ENCODE data around the gene ACTL6B. TPM values are rescaled to one million over a fixed set of nuclear protein-coding genes. Genes with fewer than 3 reads are reported as not detected.
A peak's percentile ranks its signal among the peaks of the same experiment; 100 is the strongest.

The ACTL6B gene
- total and polyA plus RNA-seq, 9 of the 15 experiments (the other 6 are each of a cell fraction or from before 2014, with no cell fraction given): not detected

- peak in 1 of 2 experiments; percentile 91; a peak in 2 of 4 replicates for TF ChIP-seq MLLT1 (IDR thresholded peaks at IDR 0.05)
- TF ChIP-seq SMARCE1 (IDR thresholded peaks at IDR 0.05): no peak
- TF ChIP-seq IFI16 (CRISPR knock-in tag; IDR thresholded peaks at IDR 0.05): no peak
- no peak for TF ChIP-seq TCF7 (IDR thresholded peaks at IDR 0.05; ENCODE audit: borderline replicate concordance)
- TF ChIP-seq ZBTB7A (IDR thresholded peaks at IDR 0.05; ENCODE audit: borderline replicate concordance, control insufficient read depth, low read depth, low read length): no peak
- no peak for TF ChIP-seq RERE (CRISPR knock-in tag; IDR thresholded peaks at IDR 0.05; ENCODE audit: borderline replicate concordance)
- no peak for TF ChIP-seq ZNF77 (CRISPR knock-in tag; IDR thresholded peaks at IDR 0.05)
- peak; percentile 55; the same call in 1 of the 2 replicates for TF ChIP-seq HBP1 (CRISPR knock-in tag; IDR thresholded peaks at IDR 0.05)
- no peak for TF ChIP-seq KLF16 (IDR thresholded peaks at IDR 0.05)
- TF ChIP-seq ZBTB33 (CRISPR knock-in tag; IDR thresholded peaks at IDR 0.05): no peak
- TF ChIP-seq NEUROD1 (IDR thresholded peaks at IDR 0.05; ENCODE audit: borderline replicate concordance, low read depth, low read length, partially characterized antibody): peak; percentile 20
- no peak for TF ChIP-seq MCM7 (IDR thresholded peaks at IDR 0.05)
- no peak for TF ChIP-seq SRSF1 (IDR thresholded peaks at IDR 0.05; ENCODE audit: low read depth, low read length)
- TF ChIP-seq VEZF1 (CRISPR knock-in tag; IDR thresholded peaks at IDR 0.05): peak; percentile 71
- peak; percentile 60 for TF ChIP-seq ZFX (CRISPR knock-in tag; IDR thresholded peaks at IDR 0.05)
Observed at GRCh38 chr7:100611983-100612729, 44.1 kb downstream of the ACTL6B start, which contains the start of gene MOSPD3 (continued).

Data from K562 (cell line).